HepG2 (cell line): ENCODE measurements around the gene CFI. TPM values are rescaled to one million over a fixed set of nuclear protein-coding genes. Genes with fewer than 3 reads are reported as not detected.

Source experiments
- ATAC-seq: fragments of 200-7000 bp; cut with Tn5 transposase; 3 replicates; pipeline ENCODE4 v1.9.1; 2020; ENCODE audit warnings: mild to moderate bottlenecking, moderate library complexity
- BruUV-seq: library from RNA; stranded (reverse); fragments of 400-500 nt; replicated peaks from 2 replicates; lab custom pipeline; 2021; lab: Mats Ljungman, UMichigan
- CTCF ChIA-PET: fragments of 300-600 bp; formaldehyde crosslinking; extraction: SDS; loops from one replicate; lab custom pipeline; 2021; ENCODE audit warnings: low total read pairs, inconsistent platforms, low intra/inter-chr PET ratio; lab: Yijun Ruan, JAX
- POLR2A ChIA-PET: fragments of 350-600 bp; sonication (Branson Sonifier 250); formaldehyde crosslinking; loops from one replicate; lab custom pipeline; 2020; ENCODE audit warnings: antibody characterized with exemption, inconsistent platforms; lab: Yijun Ruan, JAX
- DNase-seq: peaks from one replicate; pipeline ENCODE4 v3.0.0-alpha.2; 2015; ENCODE audit warnings: low spot score
- FAIRE-seq: peaks from 3 replicates; lab custom pipeline; 2011; peaks lifted over from hg19 to GRCh38; lab: Jason Lieb, UNC
- H2AFZ ChIP-seq: one replicate; pipeline ENCODE4 v1.6.1; 2011; ENCODE audit warnings: low read length, inconsistent platforms
- H3K27ac ChIP-seq: fragments of 300-600 bp; 3 replicates; pipeline ENCODE4 v1.8.0; 2011; ENCODE audit warnings: mixed run types, mild to moderate bottlenecking, mixed read lengths, low read length, inconsistent platforms; ENCODE audit not compliant: insufficient read depth; ENCODE audit errors: extremely low read length
- H3K27me3 ChIP-seq, 2 experiments: fragments of 200-600 bp in 1 of 2; 2 replicates in 1 of 2; 3 replicates in 1 of 2; pipeline versions ENCODE4 v1.6.0 to v1.8.0; 2011; ENCODE audit warnings: low read length in 2 of 2, mild to moderate bottlenecking in 2 of 2, moderate library complexity in 2 of 2, inconsistent platforms in 1 of 2; ENCODE audit not compliant: insufficient read depth in 2 of 2, control insufficient read depth in 1 of 2
- H3K36me3 ChIP-seq, 2 experiments: fragments of 200-600 bp in 1 of 2; replicated peaks in 1 of 2; 2 replicates in 1 of 2; 3 replicates in 1 of 2; pipeline versions ENCODE4 v1.5.1 to v1.8.0; 2011; ENCODE audit warnings: low read length in 2 of 2, inconsistent platforms in 1 of 2; ENCODE audit not compliant: insufficient read depth in 2 of 2, control insufficient read depth in 1 of 2
- H3K4me1 ChIP-seq: 2 replicates; pipeline ENCODE4 v1.5.1; 2012; ENCODE audit warnings: low read length, inconsistent platforms; ENCODE audit not compliant: insufficient read depth
- H3K4me2 ChIP-seq: 2 replicates; pipeline ENCODE4 v1.6.0; 2011; ENCODE audit warnings: low read depth, low read length, inconsistent platforms
- H3K4me3 ChIP-seq, 3 experiments: fragments of 200-600 bp in 1 of 3; sonication (generic), shearing (Covaris generic) in 1 of 3; replicated peaks in 1 of 3; 2 replicates each; pipeline ENCODE4 v1.5.1; 2011 to 2016; ENCODE audit warnings: low read length in 3 of 3, inconsistent platforms in 2 of 3, low read depth in 2 of 3, mild to moderate bottlenecking in 2 of 3, control low read depth in 1 of 3, mixed read lengths in 1 of 3; ENCODE audit not compliant: insufficient read depth in 1 of 3
- H3K79me2 ChIP-seq: one replicate; pipeline ENCODE4 v1.6.1; 2011; ENCODE audit warnings: low read length, inconsistent platforms; ENCODE audit not compliant: insufficient read depth
- H3K9ac ChIP-seq: 2 replicates; pipeline ENCODE4 v1.6.0; 2011; ENCODE audit warnings: mild to moderate bottlenecking, low read depth, low read length, inconsistent platforms; ENCODE audit not compliant: insufficient read depth
- H3K9me3 ChIP-seq: 2 replicates; pipeline ENCODE4 v1.5.1; 2012; ENCODE audit warnings: mild to moderate bottlenecking, low read length
- H4K20me1 ChIP-seq: 2 replicates; pipeline ENCODE4 v1.6.0; 2011; ENCODE audit warnings: inconsistent platforms, mild to moderate bottlenecking, low read length, moderate library complexity; ENCODE audit not compliant: insufficient read depth
- ATAD3A ChIP-seq: sonication (generic); formaldehyde crosslinking; IDR thresholded peaks from 2 replicates; pipeline ENCODE4 v1.4.0; 2020; ENCODE audit warnings: missing genetic modification reagents
- CREM ChIP-seq, 2 experiments: sonication (generic) in 1 of 2; formaldehyde crosslinking in 1 of 2; IDR thresholded peaks; 2 replicates each; pipeline versions ENCODE4 v1.4.0 to v1.6.1; 2016 to 2020; ENCODE audit warnings: antibody characterized with exemption in 1 of 2, mild to moderate bottlenecking in 1 of 2, missing genetic modification reagents in 1 of 2
- IKZF1 ChIP-seq: fragments of 450-650 bp; IDR thresholded peaks from 2 replicates; pipeline ENCODE4 v1.7.1; 2016
- NFRKB ChIP-seq: fragments of 450-650 bp; IDR thresholded peaks from 2 replicates; pipeline ENCODE4 v1.6.1; 2017
- NR2F1 ChIP-seq, 2 experiments: fragments of 450-650 bp in 1 of 2; formaldehyde crosslinking in 1 of 2; IDR thresholded peaks; 2 replicates each; pipeline versions ENCODE4 v1.5.0 to v1.6.1; 2016 to 2020; ENCODE audit warnings: mild to moderate bottlenecking in 1 of 2, missing compliant biosample characterization in 1 of 2, missing genetic modification reagents in 1 of 2, moderate library complexity in 1 of 2
- SMAD3 ChIP-seq: sonication (generic); formaldehyde crosslinking; IDR thresholded peaks from 2 replicates; pipeline ENCODE4 v1.4.0; 2020; ENCODE audit warnings: missing genetic modification reagents
- SSRP1 ChIP-seq: IDR thresholded peaks from 2 replicates; pipeline ENCODE4 v1.6.1; 2016; ENCODE audit warnings: control low read depth
- TCF7 ChIP-seq: sonication (generic); IDR thresholded peaks from 2 replicates; pipeline ENCODE4 v1.6.1; 2016; ENCODE audit warnings: antibody characterized with exemption, low read depth
- TGIF2 ChIP-seq: IDR thresholded peaks from 2 replicates; pipeline ENCODE4 v1.6.1; 2016; ENCODE audit warnings: control low read depth, missing compliant biosample characterization
- ZNF326 ChIP-seq: sonication (generic); formaldehyde crosslinking; IDR thresholded peaks from 2 replicates; pipeline ENCODE4 v1.4.0; 2020; ENCODE audit warnings: missing genetic modification reagents, borderline replicate concordance
- ZNF354B ChIP-seq: sonication (generic); formaldehyde crosslinking; IDR thresholded peaks from 2 replicates; pipeline ENCODE4 v1.8.0; 2022; ENCODE audit warnings: mild to moderate bottlenecking, missing genetic modification reagents
- ZNF567 ChIP-seq: sonication (generic); formaldehyde crosslinking; IDR thresholded peaks from 2 replicates; pipeline ENCODE4 v1.8.1; 2023; ENCODE audit warnings: mild to moderate bottlenecking, missing genetic modification reagents, borderline replicate concordance
- ZNF780A ChIP-seq: sonication (generic); formaldehyde crosslinking; IDR thresholded peaks from 2 replicates; pipeline ENCODE4 v1.8.0; 2022; ENCODE audit warnings: mild to moderate bottlenecking, missing genetic modification reagents, moderate library complexity
- ZNF883 ChIP-seq: sonication (generic); formaldehyde crosslinking; IDR thresholded peaks from 2 replicates; pipeline ENCODE4 v1.5.1; 2020; ENCODE audit warnings: mild to moderate bottlenecking, missing genetic modification reagents; ENCODE audit errors: not compliant biosample characterization
- WGBS: methylation state at CpG from one replicate; pipeline ENCODE4 v1.1.6; 2017; ENCODE audit warnings: low lambda C conversion rate; 5-methylcytosine and 5-hydroxymethylcytosine counted together
- in situ Hi-C: cut with HindIII; loops from 2 replicates; pipeline ENCODE4 v1.10.0; 2017; ENCODE audit warnings: low pct_unique_long_range_greater_than_20kb; ENCODE audit not compliant: extremely low pct_ligation_motif_present
- intact Hi-C: fragments of 100-400 bp; cut with micrococcal nuclease; formaldehyde crosslinking; loops from one replicate; pipeline ENCODE4 v1.10.0; 2022; ENCODE audit not compliant: unreplicated experiment
- polyA plus RNA-seq, 8 experiments: library from polyadenylated mRNA; depleted of rRNA in 3 of 8; stranded (reverse) in 7 of 8; unstranded in 1 of 8; fragments of >200 nt; fragmentation: Illumina TruSeq in 4 of 8; extraction: Trizol in 4 of 8; gene quantifications; 2 replicates each; pipeline versions ENCODE4 v1.2.1 to v1.2.3, GENCODE V29; 2011 to 2016; ENCODE audit warnings: low read depth in 4 of 8, missing spikeins in 1 of 8, mixed read lengths in 1 of 8; ENCODE audit not compliant: insufficient read depth in 1 of 8
- total RNA-seq, 5 experiments: library from RNA; depleted of rRNA; stranded (reverse); fragments of >200 nt; fragmentation: Illumina TruSeq; extraction: Trizol; gene quantifications; 2 replicates each; pipeline ENCODE4 v1.2.3, GENCODE V29; 2016; ENCODE audit warnings: low read depth in 1 of 5
- TF ChIP-seq, protein P1 (sequence below): sonication (generic); formaldehyde crosslinking; IDR thresholded peaks from 2 replicates; pipeline ENCODE4 v1.9.0; 2021; ENCODE audit warnings: missing genetic modification reagents, borderline replicate concordance

The CFI gene
- total and polyA plus RNA-seq, 2 of the 13 experiments (the other 11 are each of a cell fraction or from before 2014, with no cell fraction given), result 284 to 337 TPM

DNA sequence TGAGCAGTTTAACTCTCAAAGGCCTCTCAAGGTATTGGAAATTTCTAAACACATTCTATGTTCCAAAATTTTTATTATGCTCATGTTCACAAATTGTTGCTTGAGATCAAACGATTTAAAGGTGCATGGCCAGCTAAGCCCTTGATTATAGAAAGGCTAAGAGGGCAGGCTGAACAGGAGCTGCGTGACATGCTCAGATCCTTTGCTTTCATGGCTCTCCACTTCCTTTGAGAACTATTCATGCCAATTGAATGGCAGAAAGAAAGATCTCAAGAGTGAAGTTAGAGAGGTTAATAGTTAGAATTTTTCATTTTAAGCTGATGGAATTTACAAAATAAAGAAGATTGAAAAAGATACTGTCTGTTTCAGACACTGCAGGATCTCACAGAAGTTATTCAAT is 46.7 kb upstream of the CFI start:
- H3K27ac ChIP-seq, result no peak overlapping the region
- ATAC-seq (no peak), DNase-seq (no peak), FAIRE-seq (no peak)
- H3K9me3 ChIP-seq, result no peaks in the 10 kb centered on the region
- no peaks in the 10 kb centered on the region for H3K36me3 ChIP-seq
- H2AFZ ChIP-seq, result no peak overlapping the region
- ChIA-PET CTCF (no interaction called here), POLR2A (no interaction called here)
- peaks cover 0 to 5% of the 10 kb centered on the region in 2 experiments; a peak in 1 of 5 replicates for H3K27me3 ChIP-seq
- no peaks in the 10 kb centered on the region for H3K79me2 ChIP-seq
- no peaks in the 10 kb centered on the region for H3K4me1 ChIP-seq
- H3K4me3 ChIP-seq, result no peak overlapping the region
- no peaks in the 10 kb centered on the region for H4K20me1 ChIP-seq
- no peak for TF ChIP-seq TCF7
- no peak for TF ChIP-seq TGIF2 (CRISPR knock-in tag)
- TF ChIP-seq ZNF567 (CRISPR knock-in tag), result no peak
- TF ChIP-seq IKZF1, result no peak
- TF ChIP-seq ZNF780A (CRISPR knock-in tag), result no peak
- no peak for TF ChIP-seq ZNF354B (CRISPR knock-in tag)
- TF ChIP-seq SMAD3 (CRISPR knock-in tag), result no peak
- no peak for TF ChIP-seq SSRP1 (CRISPR knock-in tag)
- TF ChIP-seq CREM (IDR thresholded peaks at IDR 0.05), result no peak
- no peak for TF ChIP-seq CREM (CRISPR knock-in tag; IDR thresholded peaks at IDR 0.05)
- no peak for TF ChIP-seq NFRKB
- no peak for TF ChIP-seq NR2F1 (CRISPR knock-in tag; IDR thresholded peaks at IDR 0.05)
- TF ChIP-seq ZNF326, result no peak
- TF ChIP-seq ATAD3A, result no peak
- TF ChIP-seq, protein P1, sequence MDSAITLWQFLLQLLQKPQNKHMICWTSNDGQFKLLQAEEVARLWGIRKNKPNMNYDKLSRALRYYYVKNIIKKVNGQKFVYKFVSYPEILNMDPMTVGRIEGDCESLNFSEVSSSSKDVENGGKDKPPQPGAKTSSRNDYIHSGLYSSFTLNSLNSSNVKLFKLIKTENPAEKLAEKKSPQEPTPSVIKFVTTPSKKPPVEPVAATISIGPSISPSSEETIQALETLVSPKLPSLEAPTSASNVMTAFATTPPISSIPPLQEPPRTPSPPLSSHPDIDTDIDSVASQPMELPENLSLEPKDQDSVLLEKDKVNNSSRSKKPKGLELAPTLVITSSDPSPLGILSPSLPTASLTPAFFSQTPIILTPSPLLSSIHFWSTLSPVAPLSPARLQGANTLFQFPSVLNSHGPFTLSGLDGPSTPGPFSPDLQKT (CRISPR knock-in tag), result no peak
- no peak for TF ChIP-seq ZNF883 (CRISPR knock-in tag)
- no peak overlapping the region for H3K9ac ChIP-seq
- no peak overlapping the region for H3K4me2 ChIP-seq
- in situ Hi-C loops, result no loop called here
- no TSS peak for BruUV-seq
- 42% methylated on average over 2 of the region's 2 CpGs for WGBS
- intact Hi-C loops, result no loop called here
